Measurements from ENCODE around the gene WIF1.

- no peak for TF ChIP-seq POLR2A (IDR thresholded peaks at IDR 0.05)
- TF ChIP-seq, protein P1, sequence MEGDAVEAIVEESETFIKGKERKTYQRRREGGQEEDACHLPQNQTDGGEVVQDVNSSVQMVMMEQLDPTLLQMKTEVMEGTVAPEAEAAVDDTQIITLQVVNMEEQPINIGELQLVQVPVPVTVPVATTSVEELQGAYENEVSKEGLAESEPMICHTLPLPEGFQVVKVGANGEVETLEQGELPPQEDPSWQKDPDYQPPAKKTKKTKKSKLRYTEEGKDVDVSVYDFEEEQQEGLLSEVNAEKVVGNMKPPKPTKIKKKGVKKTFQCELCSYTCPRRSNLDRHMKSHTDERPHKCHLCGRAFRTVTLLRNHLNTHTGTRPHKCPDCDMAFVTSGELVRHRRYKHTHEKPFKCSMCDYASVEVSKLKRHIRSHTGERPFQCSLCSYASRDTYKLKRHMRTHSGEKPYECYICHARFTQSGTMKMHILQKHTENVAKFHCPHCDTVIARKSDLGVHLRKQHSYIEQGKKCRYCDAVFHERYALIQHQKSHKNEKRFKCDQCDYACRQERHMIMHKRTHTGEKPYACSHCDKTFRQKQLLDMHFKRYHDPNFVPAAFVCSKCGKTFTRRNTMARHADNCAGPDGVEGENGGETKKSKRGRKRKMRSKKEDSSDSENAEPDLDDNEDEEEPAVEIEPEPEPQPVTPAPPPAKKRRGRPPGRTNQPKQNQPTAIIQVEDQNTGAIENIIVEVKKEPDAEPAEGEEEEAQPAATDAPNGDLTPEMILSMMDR (IDR thresholded peaks at IDR 0.05), result no peak
Measured at GRCh38 chr12:65156366-65156841, 35.3 kb upstream of the WIF1 start.

Data from thyroid gland (tissue), 4 donors.